G401 (cell line): ENCODE data around the gene RAE1. TPM values are rescaled to one million over a fixed set of nuclear protein-coding genes. Genes with fewer than 3 reads are reported as not detected.

ENCODE experiments used
- DNase-seq: peaks from one replicate; pipeline ENCODE4 v3.0.0-alpha.2; 2015; ENCODE audit warnings: low spot score
- in situ Hi-C: cut with HindIII; loops from 2 replicates; pipeline ENCODE4 v1.10.0; 2016; ENCODE audit warnings: low sequenced_read_pairs, mixed read lengths
- total RNA-seq: library from RNA; depleted of rRNA; stranded (reverse); fragments of >200 nt; shearing (Covaris generic); gene quantifications from 2 replicates; pipeline ENCODE4 v1.2.3, GENCODE V29; 2014

RAE1 gene
- total RNA-seq, 1 experiment from 2014 or later = 81.3 TPM

GRCh38 chr20:57395111-57395966, 44.3 kb downstream of the RAE1 start:
- in situ Hi-C loops = no loop called here
- DNase-seq = peak; percentile 73

GRCh38 chr20:57396212-57396983, 45.3 kb downstream of the RAE1 start:
- in situ Hi-C loops = no loop called here
- DNase-seq = no peak

GRCh38 chr20:57396984-57397692, 46.1 kb downstream of the RAE1 start:
- no peak for DNase-seq
- in situ Hi-C loops = no loop called here

- DNase-seq = peak; percentile 35
- in situ Hi-C loops = no loop called here
These were observed 46.6 kb downstream of the RAE1 start for GRCh38 chr20:57397693-57398108.

- in situ Hi-C loops = no loop called here
- DNase-seq = no peak
These were observed 47.3 kb downstream of the RAE1 start for GRCh38 chr20:57398231-57398821.

- peak; percentile 42 for DNase-seq
- in situ Hi-C loops = no loop called here
These were observed 48.0 kb downstream of the RAE1 start for GRCh38 chr20:57398901-57399535.

- in situ Hi-C loops = no loop called here
- peak; percentile 40 for DNase-seq
These were observed 48.6 kb downstream of the RAE1 start for GRCh38 chr20:57399587-57400155.

GRCh38 chr20:57400231-57400701, 49.2 kb downstream of the RAE1 start:
- in situ Hi-C loops = no loop called here

GRCh38 chr20:57400821-57401564, 49.9 kb downstream of the RAE1 start:
- no peak for DNase-seq
- in situ Hi-C loops = no loop called here

More at GRCh38 chr20:57400231-57400701, 49.2 kb downstream of the RAE1 start:
- peak; percentile 31 for DNase-seq

- in situ Hi-C loops = no loop called here
- DNase-seq = no peak
These were observed 50.5 kb downstream of the RAE1 start for GRCh38 chr20:57401565-57401918.

GRCh38 chr20:57402206-57403125, 51.4 kb downstream of the RAE1 start:
- no peak for DNase-seq
- in situ Hi-C loops = no loop called here

- in situ Hi-C loops = no loop called here
- DNase-seq = no peak
These were observed 52.2 kb downstream of the RAE1 start for GRCh38 chr20:57403216-57403615.

GRCh38 chr20:57404006-57404405, 53.0 kb downstream of the RAE1 start:
- in situ Hi-C loops = no loop called here
- DNase-seq = no peak

GRCh38 chr20:57404419-57405072, 53.5 kb downstream of the RAE1 start:
- DNase-seq = no peak
- in situ Hi-C loops = no loop called here

GRCh38 chr20:57405236-57406016, 54.4 kb downstream of the RAE1 start:
- no peak for DNase-seq
- in situ Hi-C loops = no loop called here

- in situ Hi-C loops = no loop called here
- DNase-seq = no peak
These were observed 56.5 kb downstream of the RAE1 start for GRCh38 chr20:57407541-57407956.
